Mucosa of descending colon (tissue), 3 donors: Measurements from ENCODE around the gene CARMIL1. TPM values are rescaled to one million over a fixed set of nuclear protein-coding genes. Genes with fewer than 3 reads are reported as not detected.

Source experiments
- ATAC-seq: fragments of 200-7000 bp; cut with Tn5 transposase; one replicate; pipeline ENCODE4 v1.9.1; 2020; ENCODE audit warnings: mild to moderate bottlenecking, moderate library complexity
- DNase-seq, 3 donors: peaks; one replicate each; pipeline ENCODE4 v3.0.0-alpha.2; 2020
- H3K36me3 ChIP-seq: fragments of 200-600 bp; one replicate; pipeline ENCODE4 v1.8.0; 2021; ENCODE audit warnings: low read depth, mild to moderate bottlenecking
- H3K4me1 ChIP-seq: fragments of 200-600 bp; one replicate; pipeline ENCODE4 v1.8.0; 2021; ENCODE audit warnings: low read depth, mild to moderate bottlenecking
- H3K4me3 ChIP-seq: fragments of 200-600 bp; one replicate; pipeline ENCODE4 v1.8.0; 2021; ENCODE audit warnings: mild to moderate bottlenecking
- H3K9me3 ChIP-seq: fragments of 200-600 bp; one replicate; pipeline ENCODE4 v1.8.0; 2021; ENCODE audit warnings: mild to moderate bottlenecking
- CTCF ChIP-seq: fragments of 200-600 bp; IDR thresholded peaks from one replicate; pipeline ENCODE4 v1.8.0; 2022; ENCODE audit warnings: antibody characterized with exemption, mild to moderate bottlenecking
- intact Hi-C, 2 donors: fragments of 100-400 bp; cut with DNase I in 1 of 2; cut with micrococcal nuclease in 1 of 2; formaldehyde crosslinking; loops; one replicate each; pipeline versions ENCODE4 v1.11.0 to v1.11.1; 2022; cut with DNase I, micrococcal nuclease
- total RNA-seq, 3 donors: library from RNA; stranded (reverse); fragmentation: NEBNext Ultra II Directional in 2 of 3; extraction: Animal tissue kit (Norgen Biotek cat#: 25700) in 2 of 3; gene quantifications; one replicate each; pipeline versions ENCODE4 v1.2.1 to v1.2.4, GENCODE V29; 2021 to 2023
- donor health status: DM: no; HTN: no; CAD: no; lungs with moderate emphysema.
- donor health status: DM: no; HTN: no; CAD: no.
- donor health status: DM: no; HTN: yes; CAD: no.

Gene CARMIL1
- total RNA-seq, 3 donors from 2014 or later = 21.8 to 61.0 (median 44.8) TPM

GRCh38 chr6:25578538-25578937, 299.4 kb downstream of the CARMIL1 start:
- no peak for TF ChIP-seq CTCF
- DNase-seq = no peak
- H3K36me3 ChIP-seq = no peaks in the 10 kb centered on the region
- intact Hi-C loops = no loop called here
- no peaks in the 10 kb centered on the region for H3K9me3 ChIP-seq
- ATAC-seq = no peak
- H3K4me3 ChIP-seq = no peak overlapping the region
- no peaks in the 10 kb centered on the region for H3K4me1 ChIP-seq

- TF ChIP-seq CTCF = no peak
- Histone ChIP-seq H3K36me3 (no peaks in the 10 kb centered on the region), H3K9me3 (no peaks in the 10 kb centered on the region), H3K4me1 (no peaks in the 10 kb centered on the region), H3K4me3 (no peak overlapping the region)
- DNase-seq (no peak), ATAC-seq (no peak)
- intact Hi-C loops = no loop called here
Measured at GRCh38 chr6:25579391-25579883, 300.3 kb downstream of the CARMIL1 start.

GRCh38 chr6:25579902-25580495, 300.8 kb downstream of the CARMIL1 start:
- DNase-seq (no peak), ATAC-seq (no peak)
- Histone ChIP-seq H3K9me3 (no peaks in the 10 kb centered on the region), H3K36me3 (no peaks in the 10 kb centered on the region), H3K4me1 (no peaks in the 10 kb centered on the region), H3K4me3 (no peak overlapping the region)
- no peak for TF ChIP-seq CTCF
- intact Hi-C loops = no loop called here

GRCh38 chr6:25582101-25582500, 302.9 kb downstream of the CARMIL1 start:
- intact Hi-C loops = no loop called here

GRCh38 chr6:25583099-25583498, 303.9 kb downstream of the CARMIL1 start:
- no peak for TF ChIP-seq CTCF
- Histone ChIP-seq H3K4me1 (no peaks in the 10 kb centered on the region), H3K36me3 (no peaks in the 10 kb centered on the region), H3K4me3 (no peak overlapping the region), H3K9me3 (no peaks in the 10 kb centered on the region)
- intact Hi-C loops = no loop called here
- ATAC-seq (peak; percentile 32), DNase-seq (no peak)

More at GRCh38 chr6:25582101-25582500, 302.9 kb downstream of the CARMIL1 start:
- Histone ChIP-seq H3K4me1 (no peaks in the 10 kb centered on the region), H3K9me3 (no peaks in the 10 kb centered on the region), H3K4me3 (no peak overlapping the region), H3K36me3 (no peaks in the 10 kb centered on the region)
- ATAC-seq (no peak), DNase-seq (no peak)
- TF ChIP-seq CTCF = no peak
